Peyer's patch (tissue), 4 donors: ENCODE data around the gene SGSH. TPM values are rescaled to one million over a fixed set of nuclear protein-coding genes. Genes with fewer than 3 reads are reported as not detected.

Experiments
- DNase-seq, 3 donors: peaks; one replicate each; pipeline ENCODE4 v3.0.0-alpha.2; 2017 to 2019
- H3K27ac ChIP-seq, 4 donors: fragments of 200-600 bp; sonication (generic); one replicate each; pipeline ENCODE4 v1.5.1; 2016 to 2019
- H3K27me3 ChIP-seq, 2 donors: fragments of 200-600 bp; sonication (generic); one replicate each; pipeline ENCODE4 v1.5.1; 2019
- H3K36me3 ChIP-seq, 3 donors: fragments of 200-600 bp; sonication (generic); one replicate each; pipeline ENCODE4 v1.5.1; 2016 to 2019
- H3K4me1 ChIP-seq, 4 donors: fragments of 200-600 bp; sonication (generic); one replicate each; pipeline ENCODE4 v1.5.1; 2016 to 2019
- H3K4me3 ChIP-seq, 4 donors: fragments of 200-600 bp; sonication (generic); 1 replicate in 3 of 4; 2 replicates in 1 of 4; pipeline ENCODE4 v1.5.1; 2016 to 2019; ENCODE audit warnings: mild to moderate bottlenecking in 1 of 4
- H3K9me3 ChIP-seq, 4 donors: fragments of 200-600 bp; sonication (generic); one replicate each; pipeline ENCODE4 v1.5.1; 2016 to 2019; ENCODE audit warnings: mild to moderate bottlenecking in 1 of 4
- POLR2A ChIP-seq, 2 donors: fragments of 450-650 bp; IDR thresholded peaks; one replicate each; pipeline ENCODE4 v1.5.1; 2017; ENCODE audit warnings: antibody characterized with exemption in 2 of 2, mild to moderate bottlenecking in 2 of 2, moderate library complexity in 2 of 2
- total RNA-seq, 4 donors: library from RNA; depleted of rRNA; stranded (reverse); fragments of >200 nt; gene quantifications; one replicate each; pipeline ENCODE4 v1.1.0, GENCODE V29; 2016
- TF ChIP-seq, protein P1 (sequence below), 6 experiments: fragments of 450-650 bp in 4 of 6; fragments of 200-600 bp in 2 of 6; sonication (generic) in 1 of 6; IDR thresholded peaks; one replicate each; pipeline ENCODE4 v1.5.1; 2017 to 2019; ENCODE audit warnings: antibody characterized with exemption in 6 of 6, mild to moderate bottlenecking in 3 of 6, moderate library complexity in 1 of 6

The SGSH gene
- total RNA-seq, 4 donors from 2014 or later = 37.8 to 114 (median 60.6) TPM

DNA sequence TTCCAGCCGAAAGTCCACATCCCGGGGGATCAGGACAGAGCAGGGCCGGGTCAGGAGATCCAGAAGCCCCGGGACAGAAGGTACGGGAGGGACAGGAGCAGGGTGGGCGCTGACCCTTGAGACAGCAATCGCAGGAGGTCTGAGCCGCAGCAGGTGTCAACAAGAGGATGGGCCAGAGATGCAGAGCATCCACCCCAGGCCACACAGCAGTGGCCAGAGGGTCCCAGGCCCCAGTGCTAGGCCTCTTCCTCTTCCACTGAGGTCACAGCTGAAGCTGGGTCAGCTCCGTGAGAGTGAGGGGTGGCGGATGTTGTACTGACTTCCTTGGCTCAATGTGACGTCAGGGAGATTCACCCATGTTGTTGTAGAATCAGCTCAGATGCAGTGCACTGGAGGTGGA lies 31.8 kb upstream of the SGSH start:
- H3K4me1 ChIP-seq = peaks cover 0 to 16% (median 2%) of the 10 kb centered on the region in 4 donors
- H3K9me3 ChIP-seq = no peaks in the 10 kb centered on the region
- H3K27ac ChIP-seq = no peak overlapping the region
- H3K27me3 ChIP-seq = no peaks in the 10 kb centered on the region
- TF ChIP-seq, protein P1, sequence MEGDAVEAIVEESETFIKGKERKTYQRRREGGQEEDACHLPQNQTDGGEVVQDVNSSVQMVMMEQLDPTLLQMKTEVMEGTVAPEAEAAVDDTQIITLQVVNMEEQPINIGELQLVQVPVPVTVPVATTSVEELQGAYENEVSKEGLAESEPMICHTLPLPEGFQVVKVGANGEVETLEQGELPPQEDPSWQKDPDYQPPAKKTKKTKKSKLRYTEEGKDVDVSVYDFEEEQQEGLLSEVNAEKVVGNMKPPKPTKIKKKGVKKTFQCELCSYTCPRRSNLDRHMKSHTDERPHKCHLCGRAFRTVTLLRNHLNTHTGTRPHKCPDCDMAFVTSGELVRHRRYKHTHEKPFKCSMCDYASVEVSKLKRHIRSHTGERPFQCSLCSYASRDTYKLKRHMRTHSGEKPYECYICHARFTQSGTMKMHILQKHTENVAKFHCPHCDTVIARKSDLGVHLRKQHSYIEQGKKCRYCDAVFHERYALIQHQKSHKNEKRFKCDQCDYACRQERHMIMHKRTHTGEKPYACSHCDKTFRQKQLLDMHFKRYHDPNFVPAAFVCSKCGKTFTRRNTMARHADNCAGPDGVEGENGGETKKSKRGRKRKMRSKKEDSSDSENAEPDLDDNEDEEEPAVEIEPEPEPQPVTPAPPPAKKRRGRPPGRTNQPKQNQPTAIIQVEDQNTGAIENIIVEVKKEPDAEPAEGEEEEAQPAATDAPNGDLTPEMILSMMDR (IDR thresholded peaks at IDR 0.05) = no peak
- TF ChIP-seq POLR2A (IDR thresholded peaks at IDR 0.05) = no peak
- H3K36me3 ChIP-seq = peaks cover 0 to 13% (median 0%) of the 10 kb centered on the region in 3 donors
- DNase-seq = peak in 1 of 3 donors; percentile 15
- H3K4me3 ChIP-seq = no peak overlapping the region

DNA sequence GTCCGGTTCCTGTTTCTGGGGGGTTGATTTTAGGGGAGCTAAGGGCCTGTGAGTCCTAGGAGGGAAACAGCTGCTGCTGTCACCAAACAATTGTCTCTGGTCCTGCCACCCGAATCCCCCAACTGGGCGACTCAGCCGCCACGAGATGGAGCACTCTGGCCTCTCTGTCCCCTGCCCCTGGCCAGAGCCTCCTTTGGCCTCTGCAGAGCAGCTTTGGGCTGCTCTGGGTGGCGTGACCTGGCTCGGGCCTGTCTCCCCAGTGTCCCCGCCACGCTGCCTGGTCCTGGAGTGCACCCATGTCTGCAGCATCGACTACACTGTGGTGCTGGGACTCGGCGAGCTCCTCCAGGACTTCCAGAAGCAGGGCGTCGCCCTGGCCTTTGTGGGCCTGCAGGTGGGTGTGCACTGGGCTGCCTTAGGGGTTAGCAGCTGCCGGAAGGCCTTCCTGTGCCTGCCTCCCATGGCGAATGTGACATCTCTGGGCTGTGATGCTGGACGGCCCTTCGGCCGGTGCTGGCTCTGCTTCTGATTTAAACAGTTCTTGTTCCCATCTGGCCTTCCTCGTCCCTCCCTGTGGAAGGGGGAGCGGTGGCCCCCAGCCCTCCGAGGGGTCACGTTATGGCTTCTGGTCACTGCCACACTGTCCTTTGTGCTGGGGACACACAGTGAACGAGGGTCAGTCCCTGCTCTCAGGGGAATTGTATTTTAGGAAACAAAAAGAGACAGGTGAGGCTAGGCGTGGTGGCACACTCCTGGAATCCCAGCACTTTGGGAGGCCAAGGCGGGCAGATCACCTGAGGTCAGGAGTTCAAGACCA lies 29.0 kb upstream of the SGSH start:
- TF ChIP-seq, protein P1 (IDR thresholded peaks at IDR 0.05) = no peak
- TF ChIP-seq POLR2A (IDR thresholded peaks at IDR 0.05) = no peak
- Histone ChIP-seq H3K4me3 (no peak overlapping the region), H3K27ac (no peak overlapping the region), H3K36me3 (peaks cover 0 to 26% (median 0%) of the 10 kb centered on the region in 3 donors), H3K9me3 (no peaks in the 10 kb centered on the region), H3K4me1 (no peaks in the 10 kb centered on the region), H3K27me3 (no peaks in the 10 kb centered on the region)
- DNase-seq = peak in 1 of 3 donors; percentile 25

GRCh38 chr17:80248001-80248893 lies 28.1 kb upstream of the SGSH start:
- no peak for TF ChIP-seq POLR2A (IDR thresholded peaks at IDR 0.05)
- TF ChIP-seq, protein P1 (IDR thresholded peaks at IDR 0.05) = no peak
- H3K4me3 ChIP-seq = no peak overlapping the region

DNA sequence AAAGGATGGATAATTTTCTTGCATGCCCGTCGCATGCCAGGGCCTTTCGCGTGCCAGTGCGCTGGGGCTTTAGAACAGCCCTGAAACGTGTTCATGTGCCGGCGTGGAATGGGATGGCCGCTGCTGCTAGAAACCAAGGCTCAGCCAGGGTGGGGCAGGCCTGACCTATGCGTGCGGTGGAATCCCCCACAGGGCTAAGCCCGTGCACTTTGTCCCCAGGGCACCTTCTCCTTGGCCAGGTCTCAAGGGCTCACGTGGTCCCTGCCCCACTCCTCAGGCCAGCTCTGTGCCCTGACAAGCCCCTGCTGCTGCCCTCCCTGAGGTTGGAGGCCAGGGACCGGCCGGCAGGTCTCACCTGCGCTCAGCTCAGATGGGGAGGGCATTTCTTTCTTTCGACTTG lies 27.4 kb upstream of the SGSH start:
- Histone ChIP-seq H3K27me3 (no peaks in the 10 kb centered on the region), H3K36me3 (peaks cover 0 to 30% (median 0%) of the 10 kb centered on the region in 3 donors), H3K9me3 (no peaks in the 10 kb centered on the region), H3K4me1 (no peaks in the 10 kb centered on the region), H3K27ac (no peak overlapping the region), H3K4me3 (no peak overlapping the region)
- no peak for TF ChIP-seq POLR2A (IDR thresholded peaks at IDR 0.05)
- TF ChIP-seq, protein P1 (IDR thresholded peaks at IDR 0.05) = no peak
- DNase-seq = peak in 1 of 3 donors; percentile 44

More at GRCh38 chr17:80248001-80248893, 28.1 kb upstream of the SGSH start:
- Histone ChIP-seq H3K27me3 (no peaks in the 10 kb centered on the region), H3K4me1 (no peaks in the 10 kb centered on the region), H3K36me3 (peaks cover 0 to 31% (median 0%) of the 10 kb centered on the region in 3 donors), H3K9me3 (no peaks in the 10 kb centered on the region), H3K27ac (no peak overlapping the region)
- DNase-seq = peak in 1 of 3 donors; percentile 46

DNA sequence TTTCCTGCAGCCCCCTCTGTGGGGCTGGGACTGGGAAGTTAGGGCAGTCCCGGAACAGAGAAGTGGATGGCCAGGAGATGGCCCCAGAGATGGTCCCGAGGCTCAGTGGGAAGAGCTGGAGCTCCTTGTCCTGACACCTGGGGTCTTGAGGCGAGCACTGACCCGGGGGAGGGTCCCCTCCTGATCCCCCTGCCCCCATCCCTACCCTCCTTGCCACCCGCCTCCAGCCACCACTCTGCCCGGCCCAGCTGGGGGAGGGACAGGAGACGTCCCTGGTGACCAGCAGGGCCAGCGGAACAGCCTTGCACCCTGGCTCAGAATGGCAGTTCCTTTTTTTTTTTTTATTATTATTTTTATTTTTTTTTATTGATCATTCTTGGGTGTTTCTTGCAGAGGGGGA lies 26.6 kb upstream of the SGSH start:
- Histone ChIP-seq H3K4me3 (no peak overlapping the region), H3K27me3 (no peaks in the 10 kb centered on the region), H3K4me1 (no peaks in the 10 kb centered on the region), H3K9me3 (no peaks in the 10 kb centered on the region), H3K27ac (no peak overlapping the region), H3K36me3 (peaks cover 0 to 35% (median 0%) of the 10 kb centered on the region in 3 donors)
- no peak for DNase-seq
- no peak for TF ChIP-seq POLR2A (IDR thresholded peaks at IDR 0.05)
- TF ChIP-seq, protein P1 (IDR thresholded peaks at IDR 0.05) = no peak
